Left ventricle myocardium inferior (tissue), 1 donor: ENCODE measurements around the gene CTBP2. TPM values are rescaled to one million over a fixed set of nuclear protein-coding genes. Genes with fewer than 3 reads are reported as not detected.
"Not testable (repeated sequence)": the region's sequence is repeated elsewhere in the genome, so short reads cannot be mapped to it uniquely, and the experiment has no call there.

Source experiments
- DNase-seq: peaks from one replicate; pipeline ENCODE4 v3.0.0-alpha.2; 2020
- H3K27ac ChIP-seq: fragments of 200-600 bp; replicated peaks from 2 replicates; pipeline ENCODE4 v1.8.0; 2021
- H3K27me3 ChIP-seq: fragments of 200-600 bp; 2 replicates; pipeline ENCODE4 v1.8.0; 2021; ENCODE audit warnings: low read depth
- H3K36me3 ChIP-seq: fragments of 200-600 bp; 2 replicates; pipeline ENCODE4 v1.8.0; 2021
- H3K4me1 ChIP-seq: fragments of 200-600 bp; 2 replicates; pipeline ENCODE4 v1.8.0; 2021
- H3K4me3 ChIP-seq: fragments of 200-600 bp; 2 replicates; pipeline ENCODE4 v1.8.0; 2021; ENCODE audit warnings: mild to moderate bottlenecking, moderate library complexity
- H3K9me3 ChIP-seq: fragments of 200-600 bp; replicated peaks from 2 replicates; pipeline ENCODE4 v1.8.0; 2021
- CTCF ChIP-seq: fragments of 200-600 bp; IDR thresholded peaks from 2 replicates; pipeline ENCODE4 v1.8.0; 2021; ENCODE audit warnings: antibody characterized with exemption, mild to moderate bottlenecking, borderline replicate concordance
- intact Hi-C: fragments of 100-400 bp; cut with micrococcal nuclease; formaldehyde crosslinking; loops from one replicate; pipeline ENCODE4 v1.11.0; 2022
- total RNA-seq: library from RNA; stranded (reverse); fragmentation: NEBNext Ultra II Directional; extraction: Animal tissue kit (Norgen Biotek cat#: 25700); gene quantifications from one replicate; pipeline ENCODE4 v1.2.1, GENCODE V29; 2021
- donor health status: DM: no; HTN: yes; CAD: no; lungs with severe emphysema.

CTBP2 gene
- total RNA-seq, 1 donor from 2014 or later, result 29.1 TPM

GRCh38 chr10:124992462-124993344, 167.7 kb downstream of the CTBP2 start:
- peak; percentile 45 for DNase-seq
- Histone ChIP-seq H3K27ac (peak overlapping the region; percentile 9), H3K4me3 (no peak overlapping the region), H3K36me3 (peaks cover 86% of the 10 kb centered on the region), H3K4me1 (peaks cover 32% of the 10 kb centered on the region), H3K9me3 (no peaks in the 10 kb centered on the region), H3K27me3 (no peaks in the 10 kb centered on the region)
- intact Hi-C loops, result loop anchor here (10.0 kb wide), 1 partner anchor 52 kb away; no protein-coding TSS in a partner anchor
- peak; percentile 87 for TF ChIP-seq CTCF

GRCh38 chr10:124991835-124992234, 168.5 kb downstream of the CTBP2 start:
- Histone ChIP-seq H3K27ac (peak overlapping the region; percentile 9), H3K36me3 (peaks cover 86% of the 10 kb centered on the region), H3K27me3 (no peaks in the 10 kb centered on the region), H3K9me3 (no peaks in the 10 kb centered on the region), H3K4me3 (no peak overlapping the region), H3K4me1 (peaks cover 32% of the 10 kb centered on the region)
- intact Hi-C loops, result loop anchor here (10.0 kb wide), 1 partner anchor 53 kb away; no protein-coding TSS in a partner anchor
- no peak for TF ChIP-seq CTCF
- no peak for DNase-seq

- peak overlapping the region; percentile 60 for H3K27ac ChIP-seq
- no peak overlapping the region for H3K4me3 ChIP-seq
- intact Hi-C loops, result loop anchor here (10.0 kb wide), 1 partner anchor 54 kb away; no protein-coding TSS in a partner anchor
- no peak for TF ChIP-seq CTCF
- H3K4me1 ChIP-seq, result peaks cover 32% of the 10 kb centered on the region
- peaks cover 83% of the 10 kb centered on the region for H3K36me3 ChIP-seq
- no peak for DNase-seq
- H3K27me3 ChIP-seq, result no peaks in the 10 kb centered on the region
- H3K9me3 ChIP-seq, result no peaks in the 10 kb centered on the region
These were observed 169.4 kb downstream of the CTBP2 start for GRCh38 chr10:124990671-124991625.

GRCh38 chr10:124989526-124989925, 170.8 kb downstream of the CTBP2 start:
- intact Hi-C loops, result no loop called here
- Histone ChIP-seq H3K27ac (peak overlapping the region; percentile 60), H3K27me3 (no peaks in the 10 kb centered on the region), H3K36me3 (peaks cover 83% of the 10 kb centered on the region), H3K9me3 (no peaks in the 10 kb centered on the region), H3K4me3 (no peak overlapping the region), H3K4me1 (peaks cover 32% of the 10 kb centered on the region)
- DNase-seq, result no peak
- TF ChIP-seq CTCF, result no peak

- Histone ChIP-seq H3K36me3 (peaks cover 83% of the 10 kb centered on the region), H3K27ac (peak overlapping the region; percentile 60), H3K4me1 (peaks cover 32% of the 10 kb centered on the region)
- DNase-seq, H3K27me3 ChIP-seq, intact Hi-C loops, H3K9me3 ChIP-seq, H3K4me3 ChIP-seq: not testable (repeated sequence)
These were observed 171.6 kb downstream of the CTBP2 start for GRCh38 chr10:124988753-124989152.
